B cell (primary cell): ENCODE results near the gene MPZ. TPM values are rescaled to one million over a fixed set of nuclear protein-coding genes. Genes with fewer than 3 reads are reported as not detected.

Experiments
- ATAC-seq: fragments of 200-7000 bp; cut with Tn5 transposase; one replicate; pipeline ENCODE4 v1.10.0; 2021; ENCODE audit warnings: low read depth, mild to moderate bottlenecking, moderate number of reproducible peaks, moderate library complexity
- CTCF ChIA-PET: fragments of 350-600 bp; sonication (Branson Sonifier 250); formaldehyde crosslinking; loops from one replicate; lab custom pipeline; 2021; ENCODE audit warnings: antibody characterized with exemption, inconsistent platforms; lab: Charles Lee
- POLR2A ChIA-PET: fragments of 350-600 bp; sonication (Branson Sonifier 250); formaldehyde crosslinking; loops from one replicate; lab custom pipeline; 2021; ENCODE audit warnings: antibody characterized with exemption; lab: Charles Lee
- DNase-seq: peaks from one replicate; pipeline ENCODE4 v3.0.0; 2013
- H2AFZ ChIP-seq: 2 replicates; pipeline ENCODE4 v1.6.1; 2012; ENCODE audit warnings: mild to moderate bottlenecking, low read depth, low read length; ENCODE audit not compliant: insufficient read depth, poor library complexity, severe bottlenecking
- H3K27ac ChIP-seq, 2 donors: 1 replicate in 1 of 2; 2 replicates in 1 of 2; pipeline ENCODE4 v1.5.1; 2012 to 2013; ENCODE audit warnings: low read length in 2 of 2, mild to moderate bottlenecking in 2 of 2, moderate library complexity in 1 of 2
- H3K27me3 ChIP-seq, 4 experiments: fragments of 200-600 bp in 1 of 4; sonication (generic) in 1 of 4; replicated peaks in 1 of 4; 1 replicate in 2 of 4; 2 replicates in 2 of 4; pipeline versions ENCODE4 v1.6.1 to v1.7.0; 2013 to 2016; ENCODE audit warnings: low read length in 3 of 4, mild to moderate bottlenecking in 2 of 4, mixed read lengths in 1 of 4, moderate library complexity in 1 of 4; ENCODE audit not compliant: insufficient read depth in 4 of 4, control insufficient read depth in 3 of 4; ENCODE audit errors: control extremely low read depth in 1 of 4
- H3K36me3 ChIP-seq, 2 experiments: replicated peaks in 1 of 2; 1 replicate in 1 of 2; 2 replicates in 1 of 2; pipeline versions ENCODE4 v1.6.1 to v1.7.1; 2013; ENCODE audit warnings: low read length in 1 of 2; ENCODE audit not compliant: insufficient read depth in 2 of 2, control insufficient read depth in 1 of 2; ENCODE audit errors: control extremely low read depth in 1 of 2, extremely low read depth in 1 of 2
- H3K4me1 ChIP-seq, 2 donors: fragments of 200-600 bp in 1 of 2; sonication (generic) in 1 of 2; 1 replicate in 1 of 2; 2 replicates in 1 of 2; pipeline versions ENCODE4 v1.5.1 to v1.6.1; 2013 to 2017; ENCODE audit warnings: low read length in 2 of 2; ENCODE audit not compliant: control insufficient read depth in 2 of 2, insufficient read depth in 2 of 2
- H3K4me2 ChIP-seq: replicated peaks from 2 replicates; pipeline ENCODE3; 2012; ENCODE audit warnings: mild to moderate bottlenecking, low read depth, low read length; ENCODE audit not compliant: poor library complexity, severe bottlenecking
- H3K4me3 ChIP-seq, 5 experiments: fragments of 200-600 bp in 1 of 5; sonication (generic) in 1 of 5; 1 replicate in 3 of 5; 2 replicates in 2 of 5; pipeline versions ENCODE4 v1.5.1 to v1.7.0; 2011 to 2016; ENCODE audit warnings: low read length in 4 of 5, mild to moderate bottlenecking in 4 of 5, low read depth in 2 of 5, control low read depth in 1 of 5, moderate library complexity in 1 of 5; ENCODE audit not compliant: insufficient read depth in 1 of 5; ENCODE audit errors: control extremely low read depth in 1 of 5, extremely low read depth in 1 of 5
- H3K79me2 ChIP-seq: fragments of 200-600 bp; sonication (generic); one replicate; pipeline ENCODE4 v1.6.0; 2016; ENCODE audit warnings: low read length; ENCODE audit not compliant: control insufficient read depth, insufficient read depth
- H3K9ac ChIP-seq: fragments of 200-600 bp; sonication (generic); 2 replicates; pipeline ENCODE4 v1.6.1; 2017; ENCODE audit warnings: mild to moderate bottlenecking, low read length, moderate library complexity
- H3K9me3 ChIP-seq, 3 donors: one replicate each; pipeline versions ENCODE4 v1.6.1 to v1.7.1; 2013; ENCODE audit warnings: low read length in 2 of 3; ENCODE audit not compliant: control insufficient read depth in 2 of 3, insufficient read depth in 1 of 3; ENCODE audit errors: control extremely low read depth in 1 of 3
- H4K20me1 ChIP-seq: 2 replicates; pipeline ENCODE4 v1.6.0; 2012; ENCODE audit warnings: mild to moderate bottlenecking, low read length; ENCODE audit not compliant: insufficient read depth, control insufficient read depth, poor library complexity, severe bottlenecking
- H3K27ac Mint-ChIP-seq: one replicate; pipeline ENCODE4 v1.8.0; 2021; ENCODE audit warnings: mixed read lengths
- H3K27me3 Mint-ChIP-seq: one replicate; pipeline ENCODE4 v1.8.0; 2021; ENCODE audit warnings: mixed read lengths
- H3K4me1 Mint-ChIP-seq: one replicate; pipeline ENCODE4 v1.8.0; 2021; ENCODE audit warnings: mixed read lengths
- H3K4me3 Mint-ChIP-seq: one replicate; pipeline ENCODE4 v1.8.0; 2021; ENCODE audit warnings: mixed read lengths
- H3K9me3 Mint-ChIP-seq: one replicate; pipeline ENCODE4 v1.8.0; 2022; ENCODE audit warnings: mixed read lengths; ENCODE audit not compliant: insufficient read depth
- CTCF ChIP-seq: fragments of 200-600 bp; IDR thresholded peaks from one replicate; pipeline ENCODE4 v1.8.0; 2022; ENCODE audit warnings: antibody characterized with exemption, mild to moderate bottlenecking
- EZH2 ChIP-seq: IDR thresholded peaks from 2 replicates; pipeline ENCODE4 v1.6.1; 2012; ENCODE audit warnings: borderline replicate concordance, low read depth, mild to moderate bottlenecking, moderate library complexity, low read length; ENCODE audit not compliant: insufficient read depth, poor library complexity, severe bottlenecking
- WGBS: methylation state at CpG from one replicate; pipeline ENCODE4 v1.1.5; 2013; ENCODE audit warnings: missing lambda C conversion rate; ENCODE audit not compliant: insufficient coverage; 5-methylcytosine and 5-hydroxymethylcytosine counted together
- intact Hi-C: fragments of 100-400 bp; cut with micrococcal nuclease; formaldehyde crosslinking; loops from one replicate; pipeline ENCODE4 v1.10.0; 2022
- polyA plus RNA-seq: library from polyadenylated mRNA; depleted of rRNA; stranded (reverse); fragments of >200 nt; gene quantifications from 2 replicates; pipeline ENCODE4 v1.2.3, GENCODE V29; 2012
- total RNA-seq, 2 donors: library from RNA; stranded (reverse); fragments of 120-200 nt in 1 of 2; gene quantifications; 1 replicate in 1 of 2; 2 replicates in 1 of 2; pipeline versions ENCODE4 v1.2.3 to v1.2.4, GENCODE V29; 2013 to 2022

Gene MPZ
- total and polyA plus RNA-seq, 2 donors (not counting 1 experiment from before 2014, with no cell fraction given) = 4.3 to 12.9 TPM

GRCh38 chr1:161261261-161262235 lies 48.2 kb downstream of the MPZ start:
- CTCF ChIA-PET = interaction anchor here (0.9 kb wide), 1 partner anchor 69 kb away, joined by 3 read pairs; no protein-coding TSS in a partner anchor
- TF ChIP-seq CTCF (no peak), EZH2 (no peak)
- intact Hi-C loops = no loop called here
- no CpG with 5 or more reads among the region's 12 CpGs for WGBS
- H3K27ac Mint-ChIP-seq = no peak overlapping the region
- peaks cover 0 to 26% (median 15%) of the 10 kb centered on the region in 3 donors for H3K9me3 ChIP-seq
- H4K20me1 ChIP-seq = no peaks in the 10 kb centered on the region
- peaks cover 18 to 22% of the 10 kb centered on the region in 2 donors for H3K4me1 ChIP-seq
- no peak overlapping the region for H3K9ac ChIP-seq
- H3K4me3 ChIP-seq = no peak overlapping the region
- POLR2A ChIA-PET = no interaction called here
- peaks cover 0 to 54% (median 34%) of the 10 kb centered on the region in 4 experiments for H3K27me3 ChIP-seq
- H3K9me3 Mint-ChIP-seq = peaks cover 9% of the 10 kb centered on the region
- H3K36me3 ChIP-seq = no peaks in the 10 kb centered on the region
- H3K4me3 Mint-ChIP-seq = peak overlapping the region; percentile 21
- H3K79me2 ChIP-seq = no peaks in the 10 kb centered on the region
- H3K27me3 Mint-ChIP-seq = peaks cover 57% of the 10 kb centered on the region
- H3K4me1 Mint-ChIP-seq = peaks cover 35% of the 10 kb centered on the region
- H3K27ac ChIP-seq = no peak overlapping the region
- ATAC-seq (peak; percentile 48), DNase-seq (peak; percentile 20)
- no peak overlapping the region for H2AFZ ChIP-seq
- no peak overlapping the region for H3K4me2 ChIP-seq
